Measurements from ENCODE around the gene NEXN.
"Not testable (repeated sequence)": the region's sequence is repeated elsewhere in the genome, so short reads cannot be mapped to it uniquely, and the experiment has no call there.

The NEXN gene

GRCh38 chr1:77906624-77907023, 18.2 kb downstream of the NEXN start:
- no peak for DNase-seq

- DNase-seq: no peak
Measured at GRCh38 chr1:77910116-77910515, 21.7 kb downstream of the NEXN start.

GRCh38 chr1:77918918-77919317, 30.5 kb downstream of the NEXN start:
- DNase-seq: not testable (repeated sequence)

- DNase-seq: no peak
Measured at GRCh38 chr1:77925518-77925917, 37.1 kb downstream of the NEXN start.

GRCh38 chr1:77925956-77926355, 37.5 kb downstream of the NEXN start:
- no peak for DNase-seq

- no peak for DNase-seq
Measured at GRCh38 chr1:77926561-77927357, 38.3 kb downstream of the NEXN start.

- no peak for DNase-seq
Measured at GRCh38 chr1:77927414-77927813, 39.0 kb downstream of the NEXN start.

GRCh38 chr1:77929806-77930205, 41.4 kb downstream of the NEXN start:
- no peak for DNase-seq

GRCh38 chr1:77938651-77939050, 50.2 kb downstream of the NEXN start:
- DNase-seq: no peak

- no peak for DNase-seq
Measured at GRCh38 chr1:77940921-77941570, 52.6 kb downstream of the NEXN start.

- no peak for DNase-seq
Measured at GRCh38 chr1:77942400-77943140, 54.1 kb downstream of the NEXN start.

GRCh38 chr1:77945345-77945744, 56.9 kb downstream of the NEXN start:
- no peak for DNase-seq

GRCh38 chr1:77948841-77949424, 60.5 kb downstream of the NEXN start:
- no peak for DNase-seq

GRCh38 chr1:77950873-77951272, 62.4 kb downstream of the NEXN start:
- no peak for DNase-seq

- DNase-seq: no peak
Measured at GRCh38 chr1:77951328-77951727, 62.9 kb downstream of the NEXN start.

GRCh38 chr1:77953907-77954306, 65.5 kb downstream of the NEXN start:
- no peak for DNase-seq

GRCh38 chr1:77954521-77954920, 66.1 kb downstream of the NEXN start:
- no peak for DNase-seq

GRCh38 chr1:77955709-77956108, 67.3 kb downstream of the NEXN start:
- DNase-seq: no peak

- DNase-seq: no peak
Measured at GRCh38 chr1:77956464-77956863, 68.0 kb downstream of the NEXN start.

- DNase-seq: no peak
Measured at GRCh38 chr1:77958391-77958790, 70.0 kb downstream of the NEXN start.

GRCh38 chr1:77958850-77959249, 70.4 kb downstream of the NEXN start:
- DNase-seq: no peak

- DNase-seq: no peak
Measured at GRCh38 chr1:77961392-77961791, 73.0 kb downstream of the NEXN start.

- DNase-seq: no peak
Measured at GRCh38 chr1:77966291-77966690, 77.9 kb downstream of the NEXN start.

- no peak for DNase-seq
Measured at GRCh38 chr1:77970192-77970591, 81.8 kb downstream of the NEXN start.

Data from activated effector memory CD4-positive, alpha-beta T cell treated with anti-CD3 and anti-CD28 coated beads, Interleukin-2, amount 50 U/mL, for 16 hours (primary cell).